ENCODE measurements around the gene GATA5. TPM values are rescaled to one million over a fixed set of nuclear protein-coding genes. Genes with fewer than 3 reads are reported as not detected.

Gene GATA5
- total and polyA plus RNA-seq, 10 of the 15 experiments (the other 5 are each of a cell fraction or from before 2014, with no cell fraction given) = not detected

GRCh38 chr20:62472941-62473585 is 2.7 kb downstream of the GATA5 start (continued):
- no peak for TF ChIP-seq HSF1 (IDR thresholded peaks at IDR 0.05; ENCODE audit: low read depth, low read length)
- TF ChIP-seq NR2F1 (conservative IDR thresholded peaks at IDR 0.05) = no peak
- TF ChIP-seq SUPT20H (IDR thresholded peaks at IDR 0.05; ENCODE audit: borderline replicate concordance, control insufficient read depth, low read depth, low read length) = no peak
- no peak for TF ChIP-seq PAX8 (IDR thresholded peaks at IDR 0.05)
- no peak for TF ChIP-seq REST (IDR thresholded peaks at IDR 0.05; ENCODE audit: low read depth, low read length)
- no peak for TF ChIP-seq NFIC (IDR thresholded peaks at IDR 0.05; ENCODE audit: low read depth, low read length)
- TF ChIP-seq MTA3 (IDR thresholded peaks at IDR 0.05; ENCODE audit: borderline replicate concordance, low read length) = no peak
- TF ChIP-seq GATAD2B (conservative IDR thresholded peaks at IDR 0.05; ENCODE audit: low read depth) = no peak
